DOHH2 (cell line): ENCODE data around the gene F9.
"Not testable (repeated sequence)": the region's sequence is repeated elsewhere in the genome, so short reads cannot be mapped to it uniquely, and the experiment has no call there.

ENCODE experiments used
- H3F3A ChIP-seq: fragments of 200-600 bp; sonication (generic), shearing (Covaris generic); 2 replicates; pipeline ENCODE4 v1.6.0; 2016; ENCODE audit warnings: antibody characterized with exemption, mild to moderate bottlenecking; ENCODE audit not compliant: control insufficient read depth, insufficient read depth
- H3K27ac ChIP-seq: fragments of 200-600 bp; sonication (generic); 2 replicates; pipeline ENCODE4 v1.5.1; 2014; ENCODE audit warnings: low read depth, mild to moderate bottlenecking, low read length, moderate library complexity
- H3K27me3 ChIP-seq: fragments of 200-600 bp; sonication (generic); 2 replicates; pipeline ENCODE4 v1.6.1; 2014; ENCODE audit warnings: mild to moderate bottlenecking, low read length, mixed read lengths; ENCODE audit not compliant: control insufficient read depth
- H3K36me3 ChIP-seq: fragments of 200-600 bp; sonication (generic); 2 replicates; pipeline ENCODE4 v1.6.1; 2014; ENCODE audit warnings: mild to moderate bottlenecking, low read length, moderate library complexity, mixed read lengths; ENCODE audit not compliant: control insufficient read depth
- H3K4me1 ChIP-seq: fragments of 200-600 bp; sonication (generic); 2 replicates; pipeline ENCODE4 v1.6.1; 2014; ENCODE audit warnings: mild to moderate bottlenecking, low read length, mixed read lengths; ENCODE audit not compliant: control insufficient read depth
- H3K4me2 ChIP-seq: fragments of 200-600 bp; sonication (generic); 2 replicates; pipeline ENCODE4 v1.6.0; 2014; ENCODE audit warnings: mild to moderate bottlenecking, low read length, moderate library complexity
- H3K4me3 ChIP-seq: fragments of 200-600 bp; sonication (generic); 2 replicates; pipeline ENCODE4 v1.5.1; 2014; ENCODE audit warnings: mild to moderate bottlenecking, low read length, mixed read lengths
- H3K79me2 ChIP-seq: fragments of 200-600 bp; sonication (generic); 2 replicates; pipeline ENCODE4 v1.6.1; 2014; ENCODE audit warnings: mild to moderate bottlenecking, low read length, mixed read lengths; ENCODE audit not compliant: control insufficient read depth
- H3K9me2 ChIP-seq: fragments of 200-600 bp; sonication (generic); replicated peaks from 2 replicates; pipeline ENCODE4 v1.6.1; 2014; ENCODE audit warnings: mild to moderate bottlenecking, low read length, mixed read lengths; ENCODE audit not compliant: control insufficient read depth
- H3K9me3 ChIP-seq: fragments of 200-600 bp; sonication (generic); 2 replicates; pipeline ENCODE4 v1.6.1; 2014; ENCODE audit warnings: antibody characterized with exemption, low read length, mixed read lengths; ENCODE audit not compliant: control insufficient read depth, insufficient read depth
- H4K20me1 ChIP-seq: fragments of 200-600 bp; sonication (generic); 2 replicates; pipeline ENCODE4 v1.6.0; 2014; ENCODE audit warnings: low read depth, mild to moderate bottlenecking, antibody characterized with exemption, low read length, moderate library complexity; ENCODE audit not compliant: control insufficient read depth, insufficient read depth
- EZH2phosphoT487 ChIP-seq: fragments of 200-600 bp; sonication (generic); IDR thresholded peaks from 2 replicates; pipeline ENCODE4 v1.6.1; 2017; ENCODE audit warnings: borderline replicate concordance, mild to moderate bottlenecking, antibody characterized with exemption, low read length, moderate library complexity, mixed read lengths
- TF ChIP-seq, protein P1 (sequence below): fragments of 200-600 bp; sonication (generic); IDR thresholded peaks from one replicate; pipeline ENCODE4 v1.5.1; 2014; ENCODE audit warnings: antibody characterized with exemption, mild to moderate bottlenecking, low read depth, low read length; ENCODE audit not compliant: poor library complexity, severe bottlenecking

Gene F9

DNA sequence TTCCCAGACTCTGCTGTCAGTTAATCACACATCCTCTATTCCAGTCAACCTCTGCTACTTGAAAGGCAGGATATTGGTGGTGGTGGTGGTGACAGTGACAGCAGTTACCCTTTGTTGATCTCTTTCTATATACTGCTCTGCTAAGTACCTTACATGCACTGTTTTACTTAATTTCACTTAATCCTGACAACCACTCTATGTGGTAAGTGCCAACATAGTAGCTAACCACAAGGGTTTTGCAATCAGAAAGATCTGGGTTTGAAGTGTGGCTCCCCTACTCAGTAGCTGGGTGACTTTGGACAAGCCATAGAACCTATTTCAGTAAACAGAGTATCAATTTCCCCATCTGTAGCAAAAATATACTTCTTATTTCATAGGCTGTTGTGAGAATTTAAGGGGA is 24.2 kb upstream of the F9 start:
- Histone ChIP-seq H3K4me2 (no peak overlapping the region), H3K27ac (no peak overlapping the region), H3K36me3 (no peaks in the 10 kb centered on the region), H3K4me3 (no peak overlapping the region), H3K4me1 (no peaks in the 10 kb centered on the region), H3K9me3 (no peaks in the 10 kb centered on the region), H3K9me2 (no peaks in the 10 kb centered on the region), H3K27me3 (no peaks in the 10 kb centered on the region), H4K20me1 (no peaks in the 10 kb centered on the region), H3F3A (no peaks in the 10 kb centered on the region), H3K79me2 (no peaks in the 10 kb centered on the region)
- TF ChIP-seq, protein P1, sequence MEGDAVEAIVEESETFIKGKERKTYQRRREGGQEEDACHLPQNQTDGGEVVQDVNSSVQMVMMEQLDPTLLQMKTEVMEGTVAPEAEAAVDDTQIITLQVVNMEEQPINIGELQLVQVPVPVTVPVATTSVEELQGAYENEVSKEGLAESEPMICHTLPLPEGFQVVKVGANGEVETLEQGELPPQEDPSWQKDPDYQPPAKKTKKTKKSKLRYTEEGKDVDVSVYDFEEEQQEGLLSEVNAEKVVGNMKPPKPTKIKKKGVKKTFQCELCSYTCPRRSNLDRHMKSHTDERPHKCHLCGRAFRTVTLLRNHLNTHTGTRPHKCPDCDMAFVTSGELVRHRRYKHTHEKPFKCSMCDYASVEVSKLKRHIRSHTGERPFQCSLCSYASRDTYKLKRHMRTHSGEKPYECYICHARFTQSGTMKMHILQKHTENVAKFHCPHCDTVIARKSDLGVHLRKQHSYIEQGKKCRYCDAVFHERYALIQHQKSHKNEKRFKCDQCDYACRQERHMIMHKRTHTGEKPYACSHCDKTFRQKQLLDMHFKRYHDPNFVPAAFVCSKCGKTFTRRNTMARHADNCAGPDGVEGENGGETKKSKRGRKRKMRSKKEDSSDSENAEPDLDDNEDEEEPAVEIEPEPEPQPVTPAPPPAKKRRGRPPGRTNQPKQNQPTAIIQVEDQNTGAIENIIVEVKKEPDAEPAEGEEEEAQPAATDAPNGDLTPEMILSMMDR, result no peak
- no peak for TF ChIP-seq EZH2phosphoT487

DNA sequence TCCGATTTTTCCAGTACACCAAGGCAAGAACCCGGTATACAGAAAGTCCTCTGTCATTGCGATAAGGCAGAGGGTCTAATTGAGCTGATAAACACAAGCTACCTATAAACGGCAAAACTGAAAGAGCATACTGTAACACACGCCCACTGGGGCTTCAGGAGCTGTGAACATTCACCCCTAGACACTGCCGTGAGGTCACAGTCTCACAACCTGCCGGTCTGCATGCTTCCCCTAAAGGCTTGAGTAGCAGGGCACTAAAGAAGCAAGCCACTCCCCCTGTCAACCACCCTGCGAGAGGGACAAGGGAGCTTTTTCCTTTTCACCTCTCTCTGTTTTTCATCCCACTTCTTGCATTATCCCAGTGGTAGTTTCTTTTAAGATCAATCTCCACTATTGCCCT is 22.4 kb upstream of the F9 start:
- Histone ChIP-seq H3K79me2 (no peaks in the 10 kb centered on the region), H4K20me1 (no peaks in the 10 kb centered on the region), H3K4me3 (no peak overlapping the region), H3K4me1 (no peaks in the 10 kb centered on the region), H3K27me3 (no peaks in the 10 kb centered on the region), H3F3A (no peaks in the 10 kb centered on the region), H3K36me3 (no peaks in the 10 kb centered on the region), H3K27ac (no peak overlapping the region), H3K9me3 (no peaks in the 10 kb centered on the region), H3K4me2 (no peak overlapping the region), H3K9me2 (no peaks in the 10 kb centered on the region)
- TF ChIP-seq EZH2phosphoT487, result no peak
- TF ChIP-seq, protein P1, result no peak

DNA sequence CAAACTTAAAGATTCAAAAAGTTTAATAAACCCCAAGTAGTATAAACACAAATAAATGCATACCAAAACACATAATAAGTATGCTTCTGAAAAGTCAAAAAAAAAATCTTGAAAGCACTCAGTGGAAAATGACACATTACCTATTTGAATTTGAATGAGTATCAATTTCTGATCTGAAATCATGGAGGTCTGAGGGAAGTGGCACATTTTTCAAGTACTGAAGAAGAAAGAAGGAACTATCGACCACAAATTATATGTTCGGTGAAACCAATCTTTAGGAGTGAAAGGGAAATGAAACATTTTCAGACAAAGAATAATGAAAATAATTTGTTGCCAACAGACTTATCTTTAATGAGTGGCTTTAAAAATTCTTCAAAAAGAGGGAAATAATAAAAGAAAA is 12.1 kb upstream of the F9 start:
- Histone ChIP-seq H3K4me3 (no peak overlapping the region), H3K36me3 (no peaks in the 10 kb centered on the region), H3K27ac (no peak overlapping the region), H3K9me2 (no peaks in the 10 kb centered on the region), H3K4me2 (no peak overlapping the region), H4K20me1 (no peaks in the 10 kb centered on the region), H3K27me3 (no peaks in the 10 kb centered on the region), H3K9me3 (no peaks in the 10 kb centered on the region), H3K4me1 (no peaks in the 10 kb centered on the region), H3K79me2 (no peaks in the 10 kb centered on the region), H3F3A (no peaks in the 10 kb centered on the region)
- TF ChIP-seq EZH2phosphoT487, result no peak
- TF ChIP-seq, protein P1, result no peak

DNA sequence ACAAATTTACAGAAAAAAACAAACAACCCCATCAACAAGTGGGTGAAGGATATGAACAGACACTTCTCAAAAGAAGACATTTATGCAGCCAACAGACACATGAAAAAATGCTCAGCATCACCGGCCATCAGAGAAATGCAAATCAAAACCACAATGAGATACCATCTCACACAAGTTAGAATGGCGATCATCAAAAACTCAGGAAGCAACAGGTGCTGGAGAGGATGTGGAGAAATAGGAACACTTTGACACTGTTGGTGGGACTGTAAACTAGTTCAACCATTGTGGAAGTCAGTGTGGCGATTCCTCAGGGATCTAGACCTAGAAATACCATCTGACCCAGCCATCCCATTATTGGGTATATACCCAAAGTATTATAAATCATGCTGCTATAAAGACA is 1.7 kb upstream of the F9 start:
- not testable (repeated sequence) for H4K20me1 ChIP-seq, H3K79me2 ChIP-seq, H3K27ac ChIP-seq, H3K9me3 ChIP-seq, H3K4me1 ChIP-seq, H3K27me3 ChIP-seq, H3K9me2 ChIP-seq, H3K4me2 ChIP-seq, H3F3A ChIP-seq, H3K36me3 ChIP-seq, H3K4me3 ChIP-seq
